ENCODE measurements around the gene INHBA. TPM values are rescaled to one million over a fixed set of nuclear protein-coding genes. Genes with fewer than 3 reads are reported as not detected.

INHBA gene
- total RNA-seq, 1 experiment from 2014 or later, result 1.0 TPM

GRCh38 chr7:41732843-41733306 lies 30.0 kb upstream of the INHBA start (continued):
- TF ChIP-seq ZNF396 (CRISPR knock-in tag; IDR thresholded peaks at IDR 0.05; ENCODE audit: borderline replicate concordance) (no peak), TEAD4 (CRISPR knock-in tag; IDR thresholded peaks at IDR 0.05) (no peak), ZNF121 (CRISPR knock-in tag; IDR thresholded peaks at IDR 0.05) (no peak), ATF2 (CRISPR knock-in tag; IDR thresholded peaks at IDR 0.05; ENCODE audit: borderline replicate concordance, low read depth) (no peak), USF1 (CRISPR knock-in tag; IDR thresholded peaks at IDR 0.05) (no peak), GRHL2 (CRISPR knock-in tag; IDR thresholded peaks at IDR 0.05; ENCODE audit: insufficient replicate concordance, severe bottlenecking) (no peak), CREM (CRISPR knock-in tag; IDR thresholded peaks at IDR 0.05) (no peak)
- TF ChIP-seq, protein P1, sequence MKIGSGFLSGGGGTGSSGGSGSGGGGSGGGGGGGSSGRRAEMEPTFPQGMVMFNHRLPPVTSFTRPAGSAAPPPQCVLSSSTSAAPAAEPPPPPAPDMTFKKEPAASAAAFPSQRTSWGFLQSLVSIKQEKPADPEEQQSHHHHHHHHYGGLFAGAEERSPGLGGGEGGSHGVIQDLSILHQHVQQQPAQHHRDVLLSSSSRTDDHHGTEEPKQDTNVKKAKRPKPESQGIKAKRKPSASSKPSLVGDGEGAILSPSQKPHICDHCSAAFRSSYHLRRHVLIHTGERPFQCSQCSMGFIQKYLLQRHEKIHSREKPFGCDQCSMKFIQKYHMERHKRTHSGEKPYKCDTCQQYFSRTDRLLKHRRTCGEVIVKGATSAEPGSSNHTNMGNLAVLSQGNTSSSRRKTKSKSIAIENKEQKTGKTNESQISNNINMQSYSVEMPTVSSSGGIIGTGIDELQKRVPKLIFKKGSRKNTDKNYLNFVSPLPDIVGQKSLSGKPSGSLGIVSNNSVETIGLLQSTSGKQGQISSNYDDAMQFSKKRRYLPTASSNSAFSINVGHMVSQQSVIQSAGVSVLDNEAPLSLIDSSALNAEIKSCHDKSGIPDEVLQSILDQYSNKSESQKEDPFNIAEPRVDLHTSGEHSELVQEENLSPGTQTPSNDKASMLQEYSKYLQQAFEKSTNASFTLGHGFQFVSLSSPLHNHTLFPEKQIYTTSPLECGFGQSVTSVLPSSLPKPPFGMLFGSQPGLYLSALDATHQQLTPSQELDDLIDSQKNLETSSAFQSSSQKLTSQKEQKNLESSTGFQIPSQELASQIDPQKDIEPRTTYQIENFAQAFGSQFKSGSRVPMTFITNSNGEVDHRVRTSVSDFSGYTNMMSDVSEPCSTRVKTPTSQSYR (CRISPR knock-in tag; IDR thresholded peaks at IDR 0.05), result no peak
- TF ChIP-seq, protein P2, sequence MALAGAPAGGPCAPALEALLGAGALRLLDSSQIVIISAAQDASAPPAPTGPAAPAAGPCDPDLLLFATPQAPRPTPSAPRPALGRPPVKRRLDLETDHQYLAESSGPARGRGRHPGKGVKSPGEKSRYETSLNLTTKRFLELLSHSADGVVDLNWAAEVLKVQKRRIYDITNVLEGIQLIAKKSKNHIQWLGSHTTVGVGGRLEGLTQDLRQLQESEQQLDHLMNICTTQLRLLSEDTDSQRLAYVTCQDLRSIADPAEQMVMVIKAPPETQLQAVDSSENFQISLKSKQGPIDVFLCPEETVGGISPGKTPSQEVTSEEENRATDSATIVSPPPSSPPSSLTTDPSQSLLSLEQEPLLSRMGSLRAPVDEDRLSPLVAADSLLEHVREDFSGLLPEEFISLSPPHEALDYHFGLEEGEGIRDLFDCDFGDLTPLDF (CRISPR knock-in tag; IDR thresholded peaks at IDR 0.05), result no peak

- TF ChIP-seq MAX (CRISPR knock-in tag; IDR thresholded peaks at IDR 0.05), result no peak
- TF ChIP-seq USF1 (CRISPR knock-in tag; IDR thresholded peaks at IDR 0.05), result no peak
- TF ChIP-seq ZNF425 (CRISPR knock-in tag; conservative IDR thresholded peaks at IDR 0.05), result no peak
- H3K27ac Mint-ChIP-seq, result no peak overlapping the region; the same call in 1 of the 2 replicates
- no peak overlapping the region for H3K4me3 Mint-ChIP-seq
- H3K9me3 Mint-ChIP-seq, result peaks cover 3% of the 10 kb centered on the region; the same call in 1 of the 2 replicates
- ChIA-PET CTCF (interaction anchor here (0.6 to 1.3 kb wide), 9 partner anchors 21 to 969 kb away, joined by 3 to 12 read pairs (median 4); no protein-coding TSS in a partner anchor), POLR2A (interaction anchor here (0.6 to 1.0 kb wide), 2 partner anchors 36 to 179 kb away, joined by 3 read pairs; no protein-coding TSS in a partner anchor)
- ATAC-seq (0 out of 2 replicates have a peak, but pooled peaks have one; percentile 34), DNase-seq (ENCODE audit: low spot score) (no peak)
- peaks cover 12% of the 10 kb centered on the region for H3K4me1 Mint-ChIP-seq
- H3K27me3 Mint-ChIP-seq (ENCODE audit: low read depth), result no peaks in the 10 kb centered on the region; the same call in 1 of the 2 replicates
- no peaks in the 10 kb centered on the region for H3K36me3 Mint-ChIP-seq
Observed at GRCh38 chr7:41732436-41732785, 29.5 kb upstream of the INHBA start.

Data from WTC11 (cell line).